Mammary epithelial cell (primary cell): ENCODE data around the gene ENOX2.

ENCODE experiments used
- EZH2 ChIP-seq: IDR thresholded peaks from 2 replicates; pipeline ENCODE4 v1.6.1; 2012; ENCODE audit warnings: low read length, inconsistent platforms, borderline replicate concordance
- TF ChIP-seq, protein P1 (sequence below), 2 donors: IDR thresholded peaks in 1 of 2; conservative IDR thresholded peaks in 1 of 2; 2 replicates each; pipeline ENCODE4 v1.5.1; 2011 to 2012; ENCODE audit warnings: inconsistent platforms in 2 of 2, low read length in 2 of 2, mild to moderate bottlenecking in 2 of 2, control low read depth in 1 of 2, low read depth in 1 of 2; ENCODE audit not compliant: insufficient read depth in 1 of 2; ENCODE audit errors: extremely low read depth in 1 of 2

DNA sequence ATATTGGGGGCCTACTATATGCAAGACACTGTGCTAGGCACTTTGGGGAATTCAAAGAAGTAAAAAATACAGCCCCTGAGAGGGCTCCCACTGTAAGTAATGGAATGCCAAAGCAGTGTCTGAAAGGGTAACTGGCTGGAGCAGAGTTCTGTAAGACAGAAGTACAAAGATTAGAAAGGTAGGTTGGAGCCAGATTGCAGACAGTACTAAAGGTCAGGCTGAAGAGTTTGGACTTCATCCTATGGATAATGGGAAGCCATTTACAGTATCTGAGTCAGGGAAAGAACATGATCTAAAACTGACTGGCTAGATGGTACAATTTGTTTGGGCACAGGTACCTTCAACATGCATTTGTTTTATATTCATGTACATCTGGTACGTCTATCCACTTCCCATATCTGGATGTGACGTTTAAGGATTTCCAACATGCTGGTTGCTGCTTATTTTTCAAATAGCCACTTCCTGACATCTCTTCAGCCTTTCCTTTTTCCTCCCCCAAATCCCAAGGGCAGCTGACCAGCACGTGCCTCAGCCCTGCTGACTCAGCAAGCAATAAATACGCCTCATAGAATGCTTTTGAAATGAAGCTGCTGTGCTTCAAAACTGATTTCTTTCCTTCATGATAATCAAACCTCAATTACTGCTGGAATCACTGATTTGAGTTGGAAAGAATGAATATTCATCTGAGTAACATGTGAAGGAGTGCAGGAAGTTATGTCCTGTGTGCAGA lies 9.5 kb downstream of the ENOX2 start:
- TF ChIP-seq, protein P1, sequence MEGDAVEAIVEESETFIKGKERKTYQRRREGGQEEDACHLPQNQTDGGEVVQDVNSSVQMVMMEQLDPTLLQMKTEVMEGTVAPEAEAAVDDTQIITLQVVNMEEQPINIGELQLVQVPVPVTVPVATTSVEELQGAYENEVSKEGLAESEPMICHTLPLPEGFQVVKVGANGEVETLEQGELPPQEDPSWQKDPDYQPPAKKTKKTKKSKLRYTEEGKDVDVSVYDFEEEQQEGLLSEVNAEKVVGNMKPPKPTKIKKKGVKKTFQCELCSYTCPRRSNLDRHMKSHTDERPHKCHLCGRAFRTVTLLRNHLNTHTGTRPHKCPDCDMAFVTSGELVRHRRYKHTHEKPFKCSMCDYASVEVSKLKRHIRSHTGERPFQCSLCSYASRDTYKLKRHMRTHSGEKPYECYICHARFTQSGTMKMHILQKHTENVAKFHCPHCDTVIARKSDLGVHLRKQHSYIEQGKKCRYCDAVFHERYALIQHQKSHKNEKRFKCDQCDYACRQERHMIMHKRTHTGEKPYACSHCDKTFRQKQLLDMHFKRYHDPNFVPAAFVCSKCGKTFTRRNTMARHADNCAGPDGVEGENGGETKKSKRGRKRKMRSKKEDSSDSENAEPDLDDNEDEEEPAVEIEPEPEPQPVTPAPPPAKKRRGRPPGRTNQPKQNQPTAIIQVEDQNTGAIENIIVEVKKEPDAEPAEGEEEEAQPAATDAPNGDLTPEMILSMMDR (conservative IDR thresholded peaks at IDR 0.05 in 1 of 2, IDR thresholded peaks at IDR 0.05 in 1 of 2; ENCODE audit: extremely low read depth in 1 of 2, insufficient read depth in 1 of 2, low read depth in 1 of 2, low read length in 2 of 2) = no peak
- TF ChIP-seq EZH2 = no peak
